ENCODE results near the gene QRFP.

Gene QRFP, protein sequence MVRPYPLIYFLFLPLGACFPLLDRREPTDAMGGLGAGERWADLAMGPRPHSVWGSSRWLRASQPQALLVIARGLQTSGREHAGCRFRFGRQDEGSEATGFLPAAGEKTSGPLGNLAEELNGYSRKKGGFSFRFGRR

DNA sequence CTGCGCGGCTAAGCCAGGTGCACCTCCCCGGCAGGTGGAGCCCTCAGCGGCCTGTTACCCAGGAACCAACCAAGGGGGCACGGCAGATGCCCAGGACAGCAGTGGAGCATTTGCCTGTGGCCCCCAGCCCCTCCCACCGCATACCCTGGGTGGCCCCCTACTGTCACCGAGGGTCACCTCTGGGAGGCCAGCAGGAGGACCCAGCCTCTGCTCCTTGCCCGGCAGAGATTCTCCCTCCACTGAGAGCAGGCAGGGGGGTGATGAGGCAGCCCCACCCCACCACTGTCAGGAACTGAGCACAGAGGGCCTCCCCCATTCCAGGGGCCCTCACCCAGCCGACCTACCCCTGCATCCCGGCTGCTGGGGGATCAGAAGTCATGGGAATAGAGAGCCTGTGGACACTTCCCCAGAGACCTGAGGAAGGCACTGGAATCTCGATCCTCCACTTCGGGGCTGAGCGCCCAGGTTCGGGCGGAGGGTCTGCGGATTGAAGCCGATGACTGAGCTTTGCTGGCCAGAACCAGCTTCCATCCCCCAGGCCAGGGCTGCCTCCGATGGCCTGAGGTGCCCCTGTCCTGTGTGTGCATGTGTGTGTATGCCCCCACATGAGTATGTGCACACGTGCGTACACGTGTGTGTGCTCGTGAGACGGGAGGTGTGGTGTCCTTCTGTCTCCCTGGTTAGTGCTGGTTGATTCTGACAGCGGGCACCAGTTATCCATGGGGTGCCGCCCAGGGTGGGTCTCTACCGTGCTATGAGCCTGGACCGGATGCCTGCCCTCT is at the start of gene QRFP:
Gene QRFP (minus strand): TSS at position 580 of the 782 bp plus-strand sequence. CDS start 2,974 bp downstream, outside the sequence.
- no peak for FAIRE-seq

DNA sequence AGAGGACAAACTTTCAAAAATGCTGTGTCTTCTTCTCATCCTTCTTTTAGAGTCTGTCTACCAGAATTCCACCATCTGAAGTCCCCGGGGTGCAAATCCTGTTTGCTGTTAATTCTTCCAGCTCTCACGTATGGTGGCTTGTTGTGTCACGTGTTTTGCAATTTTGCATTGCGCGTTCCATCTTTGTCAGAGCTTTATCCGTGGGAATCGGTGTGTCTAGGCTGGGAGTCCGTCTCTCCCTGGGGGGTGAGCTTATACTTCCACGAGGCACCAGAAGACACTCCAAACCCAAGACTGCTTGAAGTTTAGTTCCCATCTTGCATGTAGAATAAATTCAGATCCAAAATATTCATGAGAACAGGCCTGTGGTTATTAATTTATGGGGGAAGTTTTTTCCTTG is 48.6 kb upstream of the QRFP start:
- no peak for FAIRE-seq

DNA sequence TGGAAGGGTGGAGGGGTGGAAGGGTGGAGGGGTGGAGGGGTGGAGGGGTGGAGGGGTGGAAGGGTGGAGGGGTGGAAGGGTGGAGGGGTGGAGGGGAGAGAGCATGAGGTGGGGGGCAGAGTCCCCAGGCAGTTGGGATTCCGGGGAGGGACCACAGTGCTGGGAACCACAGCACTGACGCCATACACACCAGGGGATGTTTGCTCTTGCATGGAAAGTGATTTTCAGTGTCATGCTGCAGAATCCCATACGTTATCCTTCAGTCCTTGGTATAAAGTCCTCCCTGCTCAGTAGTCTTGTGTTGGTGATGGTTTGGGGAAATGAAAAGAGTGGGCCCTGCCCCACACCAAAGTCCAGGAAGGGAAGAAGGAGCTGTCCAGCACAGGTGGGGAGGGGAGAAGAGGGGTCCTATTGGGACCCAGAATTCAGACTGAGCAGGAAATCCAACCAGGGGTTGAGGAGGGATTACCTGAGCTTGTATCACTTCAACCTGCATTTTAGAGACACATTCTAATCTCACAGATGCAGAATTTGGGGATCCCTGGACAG is 48.0 kb upstream of the QRFP start:
- FAIRE-seq, result no peak

DNA sequence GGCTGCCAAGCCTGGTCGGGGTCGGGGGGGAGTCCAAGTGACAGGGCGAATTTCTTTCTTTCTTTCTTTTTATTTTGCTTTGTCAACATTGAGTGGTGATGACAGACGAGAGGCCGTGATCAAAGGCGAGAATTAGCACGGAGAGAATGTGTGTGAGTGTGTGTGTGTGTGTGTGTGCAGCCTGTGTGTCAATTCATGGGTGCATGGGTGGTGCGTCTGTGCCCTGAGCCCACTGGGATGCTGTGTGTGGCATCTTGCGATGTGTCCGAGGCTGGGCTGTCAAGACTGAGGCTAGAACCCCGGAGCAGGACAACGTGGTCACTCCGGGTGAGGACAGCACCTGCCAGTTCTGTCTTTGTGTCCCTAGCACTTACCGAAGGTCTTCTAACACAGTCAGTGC is 47.2 kb upstream of the QRFP start:
- no peak for FAIRE-seq

DNA sequence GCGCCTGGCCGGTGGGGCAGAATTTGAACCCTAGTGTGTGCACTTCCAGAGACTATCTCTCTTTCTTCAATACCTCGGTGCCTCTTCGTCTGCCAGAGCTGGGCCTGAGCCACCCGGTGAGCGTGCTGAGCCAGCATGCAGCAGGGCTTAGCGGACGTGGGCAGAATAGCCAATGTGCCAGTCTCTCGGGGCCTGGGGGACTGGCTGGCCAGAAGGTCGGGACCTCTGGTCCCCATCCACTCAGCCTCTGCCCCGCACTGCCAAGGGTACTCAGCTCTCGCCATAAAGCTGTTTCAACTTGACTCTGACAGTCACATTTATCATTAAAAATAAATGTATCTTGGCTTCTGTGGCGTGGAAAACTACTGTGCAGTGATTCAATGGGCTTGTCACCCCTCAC is 46.6 kb upstream of the QRFP start:
- no peak for FAIRE-seq

DNA sequence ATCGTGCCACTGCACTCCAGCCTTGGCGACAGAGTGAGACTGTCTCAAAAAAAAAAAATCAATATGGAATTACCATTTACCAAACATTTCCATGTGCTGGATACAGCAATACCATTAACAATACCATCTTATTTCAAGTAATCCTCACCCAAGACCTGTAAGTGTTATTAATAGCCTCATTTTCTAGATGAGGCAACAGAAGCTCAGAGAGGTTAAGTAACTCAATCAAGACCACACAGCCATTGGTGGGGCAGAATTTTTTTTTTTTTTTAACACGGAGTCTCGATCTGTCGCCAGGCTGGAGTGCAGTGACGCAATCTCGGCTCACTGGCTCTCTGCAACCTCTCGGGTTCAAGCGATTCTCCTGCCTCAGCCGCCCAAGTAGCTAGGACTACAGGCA is 46.1 kb upstream of the QRFP start:
- no peak for FAIRE-seq

DNA sequence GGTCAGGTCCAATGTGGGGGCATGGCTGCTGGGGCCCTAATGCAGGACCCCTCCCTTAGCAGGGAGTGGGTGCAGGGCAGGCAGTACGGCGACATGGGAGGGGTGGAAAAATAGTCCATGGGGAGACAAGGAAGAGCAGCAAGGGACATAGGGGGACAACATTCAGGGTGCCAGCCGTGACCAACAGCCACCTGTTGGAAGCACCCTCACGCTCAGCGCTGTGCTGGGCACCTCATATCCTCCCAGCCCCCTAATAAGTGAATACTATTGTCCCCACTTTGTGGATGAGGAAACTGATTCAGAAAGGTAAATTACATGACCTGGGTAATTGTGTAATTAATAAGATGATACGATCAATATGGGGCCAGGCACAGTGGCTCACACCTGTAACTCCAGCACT is 45.5 kb upstream of the QRFP start:
- no peak for FAIRE-seq

DNA sequence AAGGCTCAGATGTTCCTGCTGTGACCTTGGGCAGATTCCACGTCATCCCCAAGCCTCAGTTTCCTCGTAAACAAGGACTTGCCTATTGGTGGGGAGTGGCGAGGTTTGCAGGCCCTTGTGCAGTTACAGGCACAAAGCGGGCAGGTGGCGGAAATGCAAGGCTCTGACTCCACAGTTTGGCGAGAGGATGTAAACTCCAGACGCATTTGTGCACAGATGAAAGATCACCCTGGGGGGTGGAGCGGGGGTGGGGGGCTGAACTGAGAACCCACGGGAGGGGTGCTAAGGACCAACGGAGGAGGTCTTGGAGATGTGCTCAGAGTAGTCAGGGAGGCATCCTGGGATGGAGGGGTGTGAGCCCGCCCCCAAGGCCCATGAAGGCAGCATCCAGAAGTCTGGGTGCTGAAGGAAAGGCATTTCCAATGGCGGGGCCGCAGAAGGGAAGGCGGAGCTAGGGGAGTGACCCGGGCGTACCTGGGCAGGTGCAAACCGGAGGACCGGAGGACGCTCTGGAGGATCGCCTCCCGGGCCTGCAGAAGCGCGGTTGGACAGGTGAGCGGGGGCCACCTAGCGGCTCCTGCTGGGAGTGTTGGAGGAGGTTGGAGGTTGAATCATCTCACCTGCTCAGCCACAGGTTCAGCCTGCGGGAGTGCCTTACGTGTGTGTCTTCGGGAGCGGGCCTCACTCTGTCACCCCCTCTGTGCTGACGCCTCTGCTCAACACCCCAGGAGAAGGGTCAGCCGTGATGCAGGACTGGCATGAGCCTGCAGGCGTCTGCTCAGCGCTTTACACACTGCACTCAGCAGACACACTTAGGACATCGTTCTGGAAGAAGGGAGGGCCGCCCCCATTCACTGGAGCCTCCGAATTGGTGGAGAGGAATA is 44.3 kb upstream of the QRFP start:
- no peak for FAIRE-seq

DNA sequence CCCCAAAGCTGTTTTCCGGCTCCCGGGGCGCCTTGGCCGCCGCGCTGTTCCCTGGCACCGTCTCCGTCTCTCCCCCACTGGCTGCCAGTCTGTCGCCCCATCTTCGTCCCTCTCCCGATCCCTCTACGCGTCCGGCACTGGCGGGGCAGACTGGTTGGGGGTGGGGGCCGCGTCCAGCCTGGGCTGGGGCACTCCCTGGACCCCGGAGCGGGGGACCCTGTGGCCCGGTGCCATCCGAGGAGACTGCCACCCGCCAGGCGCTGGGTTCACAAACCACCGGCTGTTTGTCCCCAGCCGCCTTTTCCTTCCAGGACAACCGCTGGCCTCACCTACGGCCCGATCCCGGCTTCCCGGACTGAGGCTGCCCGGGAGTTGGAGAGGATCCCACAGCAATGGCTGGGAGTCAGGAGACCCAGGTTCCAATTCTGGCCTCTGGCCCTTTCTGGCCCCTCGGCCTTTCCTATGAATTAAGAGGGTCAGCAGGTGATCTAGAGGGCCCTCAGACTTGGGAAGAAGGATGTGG is 43.5 kb upstream of the QRFP start:
- FAIRE-seq, result no peak

DNA sequence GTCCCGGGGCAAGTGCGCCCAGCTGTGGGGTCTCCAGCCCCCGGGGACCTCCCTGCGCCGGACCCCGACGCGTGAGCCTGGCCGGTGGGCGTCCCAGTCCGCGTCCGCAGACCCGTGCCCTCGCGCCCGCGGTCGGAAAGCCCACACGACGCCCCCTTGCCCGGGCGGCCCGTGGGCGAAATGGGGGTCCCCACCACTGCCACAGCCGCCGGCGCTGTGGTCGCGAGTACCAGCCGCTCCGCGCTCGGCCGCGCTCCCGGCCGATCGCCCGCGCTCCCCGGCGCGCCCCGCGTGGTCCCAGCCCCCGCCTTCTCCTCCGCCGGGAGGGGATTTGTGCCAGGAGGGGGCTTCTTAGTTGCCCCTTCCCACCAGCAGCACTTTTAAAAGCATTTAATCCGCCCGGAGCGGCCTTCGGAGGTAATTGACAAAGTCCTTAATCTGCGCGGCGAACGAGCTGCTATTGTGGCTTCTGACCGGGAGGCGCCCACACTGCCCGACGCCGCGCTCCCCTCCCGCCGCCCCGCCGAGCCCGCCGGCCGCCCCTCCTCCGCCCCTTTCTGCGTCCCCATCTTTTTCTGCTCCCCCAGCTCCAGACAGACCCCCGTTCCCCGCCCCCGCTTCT is 42.9 kb upstream of the QRFP start:
- no peak for FAIRE-seq

DNA sequence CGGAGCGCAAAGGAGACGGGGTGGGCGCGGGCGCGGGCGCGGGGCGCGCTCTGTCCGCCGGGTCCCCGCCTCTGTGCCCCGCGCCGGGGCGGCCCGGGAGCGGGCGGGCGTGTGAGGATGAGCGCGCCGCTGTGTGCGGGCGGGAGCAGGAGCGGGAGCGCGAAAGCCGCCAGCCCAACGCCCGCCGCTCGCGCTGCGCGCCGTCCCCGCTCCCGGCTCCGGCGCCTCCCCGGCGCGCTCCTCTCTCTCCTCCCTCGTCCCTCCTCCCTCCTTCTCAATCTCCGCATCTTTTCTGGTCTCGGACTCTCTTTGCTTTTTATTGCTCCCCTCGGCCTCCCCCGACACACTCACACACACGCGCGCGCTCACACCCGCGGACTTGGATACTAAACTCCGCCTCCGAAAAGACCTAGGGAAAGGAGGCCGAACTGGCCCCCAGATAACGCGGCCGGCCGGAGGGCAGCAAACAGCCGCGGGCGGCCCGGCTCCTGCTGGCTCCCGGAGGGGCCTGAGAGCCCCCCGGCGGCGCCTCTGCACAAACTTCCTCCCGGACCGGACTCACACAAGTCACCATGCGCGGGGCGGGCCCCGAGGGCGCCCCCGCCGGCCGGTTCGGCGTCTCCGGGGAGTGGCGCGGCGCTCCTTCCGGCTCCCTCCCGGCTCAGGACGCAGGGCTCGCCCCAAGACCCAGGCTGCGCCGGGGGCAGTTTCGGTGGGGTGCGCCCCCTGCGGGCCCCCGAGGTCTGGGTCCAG is 42.2 kb upstream of the QRFP start, which contains the start of gene FIBCD1:
Gene FIBCD1 (minus strand): TSS at position 596 of the 753 bp plus-strand sequence. CDS start 640 bp downstream, outside the sequence.
- no peak for FAIRE-seq

DNA sequence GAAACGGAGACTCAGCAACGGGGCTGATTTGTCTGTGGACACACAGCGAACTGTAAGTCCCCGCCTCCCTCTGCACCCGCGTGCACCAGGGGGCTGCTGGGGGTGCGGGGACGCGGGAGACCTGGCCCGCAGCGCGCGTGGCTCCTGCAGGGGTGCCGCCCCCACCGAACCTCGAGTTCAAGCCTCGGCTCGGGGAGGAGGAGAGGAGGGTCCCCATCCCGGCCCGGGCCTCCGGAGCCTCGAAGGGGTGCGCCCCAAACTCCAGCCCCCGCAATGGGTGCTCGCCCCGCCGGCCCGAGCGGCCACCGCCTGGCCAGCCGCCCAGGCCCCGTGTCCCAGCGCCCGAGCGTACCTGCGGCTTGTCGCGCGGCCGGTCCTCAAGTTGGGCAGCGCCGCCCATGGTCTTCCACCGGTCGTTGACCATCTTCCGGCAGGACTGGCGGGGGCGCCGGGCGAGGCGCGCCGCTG is 41.6 kb upstream of the QRFP start:
- no peak for FAIRE-seq

DNA sequence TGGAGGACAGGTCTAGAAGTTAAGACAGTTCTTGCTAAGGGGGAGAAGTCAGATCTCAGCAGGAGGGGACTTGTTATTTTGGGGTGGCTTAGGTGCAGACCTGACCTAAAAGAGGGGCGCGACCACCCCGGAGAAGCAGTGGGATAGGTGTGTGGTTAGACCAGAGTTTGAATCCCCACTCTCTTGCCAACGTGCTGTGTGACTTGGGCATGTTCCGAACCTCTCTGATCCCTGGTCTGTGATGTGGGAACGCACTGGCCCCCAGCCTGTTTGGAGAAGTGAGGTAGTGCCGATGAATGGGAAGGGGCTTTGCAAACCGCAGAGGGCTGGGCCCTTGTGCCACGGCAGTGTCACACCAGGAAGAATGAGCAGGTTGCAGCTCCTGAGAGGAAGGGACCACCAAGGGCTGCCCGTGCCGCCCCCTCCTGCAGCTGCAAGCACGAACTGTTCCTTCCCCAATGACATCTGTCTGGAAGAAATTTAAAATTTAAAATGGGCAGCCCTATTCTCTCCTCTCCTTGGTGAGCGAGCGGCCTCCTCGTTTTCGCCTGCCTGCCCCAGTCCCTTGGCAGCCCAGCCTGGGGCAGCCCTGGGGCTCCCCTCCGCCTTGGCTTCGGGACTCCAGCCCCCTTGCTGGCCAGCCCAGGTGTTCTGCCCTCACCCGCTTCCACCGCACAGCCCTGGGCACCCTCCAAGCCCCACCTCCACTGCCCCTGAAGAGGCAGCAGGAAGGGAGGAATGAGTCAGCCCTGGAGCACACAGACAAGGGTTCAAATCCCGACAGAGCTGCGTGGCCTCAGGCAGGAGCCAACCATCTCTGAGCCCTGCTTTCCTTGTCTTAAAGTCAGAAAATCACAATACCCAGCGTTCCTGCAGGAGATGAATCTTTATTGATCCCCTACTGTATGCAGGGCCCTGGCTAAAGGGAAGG is 40.8 kb upstream of the QRFP start:
- FAIRE-seq, result no peak

DNA sequence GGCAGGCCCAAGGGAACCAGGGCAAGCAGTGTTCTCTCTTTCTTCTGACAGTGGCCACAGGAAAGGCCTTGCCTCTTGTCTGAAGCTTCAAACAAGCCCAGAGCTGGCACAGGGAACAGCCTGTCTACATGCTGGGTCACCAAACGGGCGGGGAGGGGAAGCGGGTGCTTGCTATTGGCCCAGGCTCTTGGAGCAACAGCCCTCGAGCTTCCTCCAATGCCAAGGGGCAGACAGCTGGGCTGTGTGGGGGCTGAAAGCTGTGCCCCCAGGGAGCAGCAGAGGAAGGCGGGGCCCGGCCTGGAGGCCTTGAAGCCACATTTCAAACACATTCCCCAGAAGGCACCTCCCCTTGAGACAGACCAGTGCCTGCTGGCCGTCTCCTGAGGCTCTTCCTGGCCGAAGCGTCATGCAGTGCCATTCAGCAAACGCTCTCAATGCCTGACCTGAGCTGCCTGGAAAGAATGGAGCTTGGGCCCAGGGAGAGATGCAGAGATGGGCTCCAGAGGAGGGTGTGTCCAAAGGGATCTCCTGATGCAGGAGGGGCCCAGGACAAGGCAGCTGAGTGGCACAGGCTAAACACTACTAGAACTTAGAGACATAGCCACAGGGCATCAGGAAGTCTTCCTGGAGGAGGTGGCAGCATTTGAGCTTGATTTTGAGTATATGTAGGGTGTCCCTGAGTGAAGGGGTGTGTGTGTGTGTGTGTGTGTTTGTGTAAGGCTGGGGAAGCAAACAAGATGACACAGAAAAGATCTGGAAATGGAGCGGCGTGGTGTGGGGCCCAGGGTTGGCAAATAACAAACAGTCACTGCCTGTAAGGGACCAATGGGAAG is 39.9 kb upstream of the QRFP start:
- FAIRE-seq, result no peak

DNA sequence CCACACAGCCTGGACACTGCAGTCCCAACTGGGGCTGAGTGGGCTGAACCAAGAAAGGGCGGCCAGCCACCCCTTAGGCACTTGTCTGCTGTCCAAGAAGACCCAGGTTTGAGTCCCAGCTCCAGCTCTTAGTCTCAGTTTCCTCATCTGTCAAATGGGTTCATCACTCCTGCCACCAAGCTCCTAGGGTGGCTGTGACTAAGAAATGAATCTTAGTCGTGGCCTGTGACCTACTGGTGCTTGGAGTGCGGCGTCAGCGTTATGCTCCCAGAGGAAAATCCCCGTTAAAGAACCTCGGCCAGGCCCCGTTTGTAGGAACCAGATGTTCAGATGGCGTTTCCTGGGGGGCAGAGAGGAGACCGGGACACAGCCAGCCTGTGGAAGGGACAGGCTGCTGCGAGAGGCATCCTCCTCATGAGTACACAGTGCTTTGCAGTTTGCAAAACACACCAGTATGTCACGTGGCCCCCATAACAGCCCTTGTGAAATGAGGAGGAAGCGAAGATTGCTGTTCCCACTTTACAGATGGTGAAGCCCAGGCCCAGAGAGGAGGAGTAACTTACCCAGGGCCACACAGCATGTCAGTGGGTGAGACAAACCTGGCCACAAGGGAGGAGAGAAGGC is 39.1 kb upstream of the QRFP start:
- no peak for FAIRE-seq

DNA sequence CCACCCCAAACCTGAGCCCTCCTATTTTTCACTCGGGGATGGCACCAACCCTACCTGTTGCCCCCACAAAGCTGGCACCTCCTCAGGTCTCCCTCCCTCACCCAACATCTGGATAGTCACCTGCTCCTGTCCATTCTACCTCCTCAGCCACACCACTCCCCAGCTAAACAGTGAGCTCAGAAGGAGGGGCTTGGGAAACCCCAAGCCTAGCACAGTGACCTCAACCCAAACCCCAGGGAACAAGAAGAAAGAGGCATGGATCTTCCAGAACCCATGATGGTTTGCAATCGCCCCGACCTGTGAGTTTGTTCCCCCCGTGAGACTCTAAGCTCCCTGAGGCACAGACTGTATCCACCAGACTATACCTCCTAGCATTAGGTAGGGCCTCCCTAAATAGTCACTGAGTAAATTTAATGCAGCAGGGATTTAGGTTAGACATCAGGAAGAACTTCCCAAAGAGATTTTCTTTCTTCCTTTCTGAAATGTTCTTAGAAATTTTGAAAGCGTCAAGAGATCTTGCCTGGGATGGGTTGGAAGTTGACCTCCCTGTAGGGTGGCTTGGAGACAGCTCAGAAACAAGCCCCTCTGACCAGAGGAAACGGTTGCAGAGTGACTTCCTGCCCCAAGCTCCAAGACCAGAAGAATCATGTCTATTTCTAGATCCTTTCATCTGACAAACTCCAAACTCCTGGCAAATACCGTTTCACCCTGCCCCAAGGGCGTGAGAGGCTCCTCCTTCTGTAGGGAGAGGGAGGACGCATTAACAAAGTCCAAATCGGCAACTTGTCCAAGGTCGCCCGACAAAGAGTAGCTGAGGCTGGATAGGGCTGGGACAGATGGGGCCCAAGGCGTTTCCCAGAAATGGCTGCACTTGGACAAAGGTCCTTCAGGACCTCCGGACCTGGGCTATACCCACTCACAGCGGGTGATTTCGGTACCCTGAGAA is 38.4 kb upstream of the QRFP start:
- FAIRE-seq, result no peak

DNA sequence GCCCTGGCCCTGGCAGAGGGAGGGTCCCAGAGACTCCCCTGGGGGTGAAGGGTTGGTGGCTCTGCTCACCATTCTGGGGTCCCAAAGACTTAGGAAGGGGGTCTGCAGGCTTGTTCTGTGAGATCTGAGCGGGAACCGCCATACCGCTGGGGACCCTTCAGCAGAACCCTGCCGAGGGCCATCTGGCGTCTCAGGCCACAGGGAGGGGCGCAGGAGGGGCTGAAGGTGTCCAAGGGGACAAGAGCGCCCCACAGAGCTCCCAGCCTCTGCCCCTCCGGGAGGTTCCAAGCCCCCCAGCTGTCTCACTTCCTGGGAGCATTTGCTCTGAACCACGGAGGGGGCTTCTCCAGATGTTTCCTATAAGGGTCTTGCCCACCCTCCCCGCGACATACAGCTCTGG is 37.6 kb upstream of the QRFP start:
- no peak for FAIRE-seq

All from endometrium (tissue), 2 donors.